8988T (cell line): ENCODE results near the gene OR56A3.
"Not testable (repeated sequence)": the region's sequence is repeated elsewhere in the genome, so short reads cannot be mapped to it uniquely, and the experiment has no call there.

Experiments
- DNase-seq: peaks from one replicate; pipeline ENCODE4 v3.0.0; 2011

The OR56A3 gene

GRCh38 chr11:5941951-5942350 is at the start of gene OR56A3:
Gene OR56A3 (plus strand): TSS chr11:5942251. CDS start chr11:5947347, 5,096 bp downstream.
- no peak for DNase-seq

GRCh38 chr11:5892908-5893307 is 49.1 kb upstream of the OR56A3 start, which contains the start of gene OR52E5:
Gene OR52E5 (plus strand): TSS chr11:5893208. CDS start chr11:5900777, 7,569 bp downstream.
- DNase-seq = no peak

- DNase-seq = no peak
Observed at GRCh38 chr11:5899534-5899933, 42.5 kb upstream of the OR56A3 start.

DNA sequence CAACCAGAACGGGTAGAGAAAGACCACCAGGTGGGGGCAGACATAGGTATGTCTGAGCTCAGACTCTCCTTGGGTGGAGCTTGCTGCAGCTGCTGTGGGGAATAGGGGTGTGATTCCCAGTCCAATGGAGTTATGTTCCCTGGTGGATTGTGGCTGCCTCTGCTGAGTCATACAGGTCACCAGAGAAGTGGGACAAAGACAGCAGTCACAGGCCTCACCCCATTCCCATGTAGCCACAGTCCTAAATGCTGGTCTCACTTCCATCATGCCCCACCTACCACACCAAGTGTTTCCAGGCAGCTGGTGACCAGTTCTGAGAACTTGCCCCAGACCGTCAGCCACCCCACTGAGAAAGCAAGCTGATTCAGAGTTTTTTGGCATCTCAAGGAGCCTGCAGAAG is 31.5 kb upstream of the OR56A3 start:
- DNase-seq = no peak

DNA sequence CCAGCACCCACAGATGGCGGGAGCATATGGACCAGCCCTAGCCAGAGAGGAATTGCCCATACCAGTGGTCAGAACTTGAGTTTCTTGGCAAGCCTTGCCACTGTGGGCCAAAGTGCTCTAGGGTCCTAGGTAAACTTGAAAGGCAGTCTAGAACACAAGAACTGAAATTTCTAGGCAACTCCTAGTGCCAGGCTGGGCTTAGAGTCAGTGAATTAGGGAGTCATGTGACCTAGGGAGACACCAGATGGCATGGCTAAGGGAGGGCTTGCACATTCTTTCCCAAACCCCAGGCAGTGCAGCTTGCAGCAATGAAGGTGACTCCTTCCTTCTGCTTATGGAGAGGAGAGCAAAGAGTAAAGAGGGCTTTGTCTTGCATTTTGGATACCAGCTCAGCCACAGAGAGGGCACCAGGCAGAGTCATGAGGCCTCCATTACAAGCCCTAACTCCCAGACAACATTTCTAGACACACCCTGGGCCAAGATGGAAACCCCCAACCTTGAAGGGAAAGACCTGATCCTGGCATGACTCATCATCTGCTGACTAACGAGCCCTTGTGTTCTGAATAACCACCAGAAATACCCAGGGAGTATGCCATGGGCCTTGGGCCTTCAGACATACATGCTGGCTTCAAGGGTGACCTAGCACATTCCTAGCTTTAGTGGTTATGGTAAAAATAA is 19.2 kb upstream of the OR56A3 start:
- no peak for DNase-seq

- DNase-seq = no peak
Observed at GRCh38 chr11:5923427-5923776, 18.6 kb upstream of the OR56A3 start.

GRCh38 chr11:5923794-5924193 is 18.3 kb upstream of the OR56A3 start:
- DNase-seq = no peak

GRCh38 chr11:5928271-5928670 is 13.8 kb upstream of the OR56A3 start:
- DNase-seq = no peak

GRCh38 chr11:5928811-5929210 is 13.2 kb upstream of the OR56A3 start:
- no peak for DNase-seq

DNA sequence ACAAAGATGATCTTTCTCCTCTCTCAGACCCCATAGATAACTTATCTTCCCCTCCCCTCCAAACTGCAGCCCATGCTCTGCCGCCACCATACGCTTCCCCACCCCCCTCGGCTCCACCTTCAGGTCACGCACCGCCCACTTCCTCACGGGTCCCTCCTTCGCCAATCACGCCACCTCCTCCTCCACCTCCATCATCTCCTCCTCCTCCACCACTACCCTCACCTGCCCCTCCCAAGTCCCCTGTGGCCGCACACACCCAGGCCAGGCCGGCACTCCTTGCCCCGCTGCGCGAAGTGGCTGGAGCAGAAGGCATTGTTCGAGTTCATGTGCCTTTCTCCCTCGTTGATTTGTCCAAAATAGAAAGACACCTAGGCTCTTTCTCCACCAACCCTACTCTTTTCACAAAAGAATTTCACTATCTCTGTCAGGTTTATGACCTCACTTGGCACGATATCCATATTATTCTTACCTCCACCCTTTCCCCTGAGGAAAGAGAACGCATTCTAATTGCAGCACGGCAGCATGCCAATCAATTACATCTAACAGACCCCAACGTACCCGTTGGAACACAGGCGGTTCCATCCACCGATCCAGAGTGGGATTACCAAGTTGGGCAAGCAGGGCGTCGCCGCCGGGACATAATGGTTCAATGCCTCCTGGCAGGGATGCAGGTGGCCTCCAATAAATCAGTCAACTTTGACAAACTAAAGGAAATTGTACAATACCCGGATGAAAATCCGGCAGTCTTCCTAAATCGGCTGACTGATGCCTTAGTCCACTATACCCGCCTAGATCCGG is 12.3 kb upstream of the OR56A3 start:
- DNase-seq = no peak

DNA sequence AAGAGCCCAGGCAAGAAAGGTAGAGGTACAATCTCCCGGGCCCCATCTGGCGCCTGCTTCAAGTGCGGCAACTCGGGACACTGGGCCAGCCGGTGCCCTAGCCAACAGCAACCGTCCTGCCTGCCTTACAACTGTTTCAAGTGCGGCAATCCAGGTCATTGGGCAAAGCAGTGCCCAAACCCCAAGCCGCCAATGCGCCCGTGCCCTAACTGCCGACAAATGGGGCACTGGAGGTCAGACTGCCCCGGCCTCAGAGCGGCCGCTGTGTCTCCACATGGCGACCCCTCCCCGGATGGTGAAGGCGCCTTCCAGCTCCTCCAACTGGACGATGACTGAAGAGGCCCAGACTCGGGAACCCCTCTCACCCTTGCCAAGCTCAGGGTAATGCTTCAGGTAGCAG is 11.4 kb upstream of the OR56A3 start:
- DNase-seq = no peak

DNA sequence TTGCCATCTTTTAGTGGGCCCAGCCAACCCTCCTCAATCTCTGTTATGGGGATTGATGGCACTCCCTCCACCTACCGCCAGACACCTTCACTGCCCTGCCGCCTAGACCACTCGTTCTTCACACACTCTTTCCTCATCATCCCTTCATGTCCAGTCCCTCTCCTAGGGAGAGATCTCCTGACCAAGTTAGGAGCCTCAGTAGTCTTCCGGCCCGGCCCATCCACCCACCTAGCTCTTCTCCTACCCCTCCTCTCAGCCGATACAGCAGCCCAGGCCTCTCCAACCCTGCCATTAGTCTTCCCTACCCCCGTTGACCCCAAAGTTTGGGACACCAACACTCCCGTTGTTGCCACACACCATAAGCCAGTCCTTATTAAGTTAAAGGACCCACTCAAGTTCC is 11.0 kb upstream of the OR56A3 start:
- DNase-seq = no peak

- DNase-seq = no peak
Observed at GRCh38 chr11:5932671-5933070, 9.4 kb upstream of the OR56A3 start.

- DNase-seq = no peak
Observed at GRCh38 chr11:5933116-5933515, 8.9 kb upstream of the OR56A3 start.

DNA sequence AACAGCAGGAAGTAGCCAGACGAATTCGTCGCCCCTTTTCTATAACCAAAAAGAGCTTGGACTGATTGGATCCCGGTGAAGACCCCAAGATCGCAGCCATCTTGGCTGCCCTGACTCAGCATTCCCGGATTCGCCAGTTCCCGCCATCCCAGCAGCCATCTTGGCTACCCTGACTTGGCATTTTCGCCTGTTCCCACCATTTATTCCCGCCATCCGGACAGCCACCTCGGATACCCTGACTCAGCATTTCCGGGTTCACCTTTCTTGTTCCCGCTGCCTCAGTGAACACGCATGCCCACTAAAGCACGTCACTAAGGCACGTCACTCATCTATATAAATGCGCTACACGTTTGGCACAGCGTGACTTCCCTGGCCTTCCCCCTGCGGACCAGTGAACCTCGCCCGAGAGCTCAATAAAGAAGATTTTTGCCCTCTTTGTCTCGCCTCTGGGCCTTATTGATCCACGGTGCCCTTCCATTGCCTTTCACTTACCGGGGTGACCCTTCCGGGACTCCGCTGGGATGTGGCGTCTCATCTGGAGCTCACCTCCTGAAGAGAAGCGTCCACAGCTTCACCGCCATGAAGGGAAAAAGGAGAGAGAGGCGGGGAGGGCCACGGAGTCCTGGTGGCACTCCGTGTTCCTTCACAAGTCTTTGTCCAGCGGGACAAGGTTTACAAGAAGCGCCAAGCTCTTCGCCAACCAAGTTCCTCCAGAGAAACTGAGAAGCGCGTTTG is 4.0 kb upstream of the OR56A3 start:
- no peak for DNase-seq

- no peak for DNase-seq
Observed at GRCh38 chr11:5938603-5938965, 3.5 kb upstream of the OR56A3 start.

- no peak for DNase-seq
Observed at GRCh38 chr11:5940748-5941147, 1.3 kb upstream of the OR56A3 start.

DNA sequence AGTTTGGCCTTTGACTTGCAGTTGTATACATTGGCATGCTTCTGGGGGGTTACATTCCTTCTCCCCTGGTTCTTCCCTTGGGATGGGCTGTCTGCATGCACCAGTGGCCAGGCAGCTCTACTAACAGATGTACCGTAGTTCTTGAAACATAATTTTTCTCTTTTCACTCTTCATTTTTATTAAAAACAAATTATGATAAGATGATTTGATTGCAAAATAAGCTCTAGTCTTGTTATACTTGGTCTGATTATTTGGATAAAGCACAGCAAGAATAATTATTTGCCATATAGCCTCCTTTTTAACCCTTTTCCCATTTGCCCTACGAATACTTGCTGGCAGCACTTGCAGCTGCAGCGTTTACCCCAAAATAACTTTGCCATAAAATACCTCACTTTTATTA is 13.5 kb downstream of the OR56A3 start:
- DNase-seq = no peak

GRCh38 chr11:5960704-5961320 is 18.8 kb downstream of the OR56A3 start:
- DNase-seq = not testable (repeated sequence)

GRCh38 chr11:5966958-5967357 is 24.9 kb downstream of the OR56A3 start:
- DNase-seq = no peak

DNA sequence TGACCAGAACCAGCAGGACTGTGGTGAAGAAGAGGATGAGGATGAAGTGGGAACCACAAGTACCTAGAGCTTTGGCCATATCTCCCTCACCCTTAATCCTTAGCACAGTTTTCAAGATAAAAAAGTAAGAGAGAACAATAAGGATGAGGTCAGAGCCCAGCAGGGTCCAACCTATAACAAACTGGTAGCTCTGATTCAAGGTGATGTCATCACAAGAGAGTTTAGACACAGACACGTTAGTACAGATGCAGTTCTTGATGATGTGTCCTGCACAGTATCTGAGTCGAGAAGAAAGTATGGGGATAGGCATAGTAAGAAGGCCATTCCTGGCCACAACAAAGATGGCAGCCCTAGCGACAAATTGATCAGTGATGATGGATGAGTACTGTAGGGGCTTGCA is 25.7 kb downstream of the OR56A3 start:
- no peak for DNase-seq

DNA sequence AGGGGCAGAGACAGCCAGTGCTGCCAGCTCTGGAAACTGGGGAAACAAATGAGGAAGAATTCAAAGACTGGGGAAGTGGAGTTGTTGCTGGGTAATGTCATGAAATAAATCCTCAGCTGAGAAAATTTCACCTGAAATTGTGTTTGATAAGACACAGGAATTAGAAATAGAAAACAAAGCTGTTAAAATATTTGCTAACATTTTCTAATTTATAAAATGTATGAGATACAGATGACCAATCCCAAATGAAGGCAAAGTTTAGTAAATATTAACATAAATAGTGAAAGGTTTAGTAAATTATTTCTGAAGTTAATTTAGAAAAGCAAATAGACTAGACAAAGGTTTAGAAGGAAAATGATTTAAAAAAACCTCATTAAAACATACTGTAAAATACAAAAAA is 26.3 kb downstream of the OR56A3 start, which contains the start of gene OR56A5:
OR56A5 (minus strand) TSS at position 101 of the 400 bp plus-strand sequence; CDS start at position 101, 0 bp downstream.
- DNase-seq = no peak

DNA sequence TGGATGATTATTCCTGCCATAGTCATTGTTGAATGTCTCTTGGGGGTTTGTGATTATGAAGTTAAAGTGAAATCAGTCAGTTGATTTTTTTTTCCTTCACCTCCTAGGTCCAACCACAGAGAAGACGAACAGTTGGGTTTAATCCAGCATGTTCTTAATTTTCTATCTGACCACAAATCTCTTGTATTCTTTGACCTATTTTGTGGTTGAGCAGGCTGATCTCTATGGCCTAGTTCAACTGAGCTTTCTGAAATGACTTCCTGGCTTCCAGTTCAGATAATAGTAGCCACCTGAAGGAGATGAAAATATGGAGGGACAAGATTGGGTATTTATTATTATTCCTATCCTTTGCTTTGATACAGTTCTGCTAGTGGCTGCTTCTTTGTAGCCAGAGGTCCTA is 31.5 kb downstream of the OR56A3 start:
- no peak for DNase-seq
